Neural cell (in vitro differentiated cells): ENCODE measurements around the gene HTR7.

Source experiments
- EP300 ChIP-seq: fragments of 450-650 bp; conservative IDR thresholded peaks from 2 replicates; pipeline ENCODE4 v1.6.1; 2014; ENCODE audit warnings: antibody characterized with exemption, mild to moderate bottlenecking, moderate library complexity; ENCODE audit not compliant: poor library complexity, severe bottlenecking
- EZH2 ChIP-seq: fragments of 200-600, 300-800 bp; shearing (Covaris generic), sonication (generic); IDR thresholded peaks from 2 replicates; pipeline ENCODE4 v1.6.1; 2014; ENCODE audit warnings: antibody characterized with exemption, low read length, borderline replicate concordance, mild to moderate bottlenecking; ENCODE audit not compliant: insufficient read depth, poor library complexity, severe bottlenecking
- POLR2AphosphoS5 ChIP-seq: IDR thresholded peaks from 2 replicates; pipeline ENCODE4 v1.6.1; 2012
- RAD21 ChIP-seq: fragments of 450-650 bp; conservative IDR thresholded peaks from 2 replicates; pipeline ENCODE4 v1.6.1; 2014; ENCODE audit warnings: antibody characterized with exemption, mild to moderate bottlenecking, moderate library complexity
- SMC3 ChIP-seq: fragments of 450-650 bp; conservative IDR thresholded peaks from 2 replicates; pipeline ENCODE4 v1.6.1; 2014; ENCODE audit warnings: antibody characterized with exemption, mild to moderate bottlenecking, moderate library complexity; ENCODE audit not compliant: poor library complexity
- TF ChIP-seq, protein P1 (sequence below): fragments of 450-650 bp; IDR thresholded peaks from 2 replicates; pipeline ENCODE4 v1.5.1; 2014; ENCODE audit warnings: antibody characterized with exemption, mild to moderate bottlenecking, moderate library complexity; ENCODE audit not compliant: poor library complexity, severe bottlenecking
- TF ChIP-seq, protein P2 (sequence below): IDR thresholded peaks from 2 replicates; pipeline ENCODE4 v1.6.1; 2012; ENCODE audit warnings: borderline replicate concordance

DNA sequence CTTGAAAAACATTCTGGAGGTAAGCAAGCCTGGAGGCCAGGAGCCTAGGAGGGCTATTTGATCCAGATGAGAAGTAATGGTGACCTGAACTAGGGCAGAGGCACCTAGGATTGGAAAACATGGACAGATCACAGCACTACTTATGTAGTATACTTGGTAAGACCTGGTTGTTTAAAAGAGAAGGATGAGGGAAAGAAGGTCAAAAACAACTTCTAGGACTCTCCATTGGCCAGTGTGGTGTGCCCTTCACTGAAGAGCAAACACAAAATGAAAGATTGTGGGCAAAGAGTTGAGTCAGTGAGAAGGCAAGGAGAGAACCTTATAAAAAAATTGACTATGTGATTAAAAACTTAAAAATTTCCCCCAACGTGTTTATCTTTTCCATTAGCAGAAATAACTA is 48.8 kb upstream of the HTR7 start:
- TF ChIP-seq, protein P1, sequence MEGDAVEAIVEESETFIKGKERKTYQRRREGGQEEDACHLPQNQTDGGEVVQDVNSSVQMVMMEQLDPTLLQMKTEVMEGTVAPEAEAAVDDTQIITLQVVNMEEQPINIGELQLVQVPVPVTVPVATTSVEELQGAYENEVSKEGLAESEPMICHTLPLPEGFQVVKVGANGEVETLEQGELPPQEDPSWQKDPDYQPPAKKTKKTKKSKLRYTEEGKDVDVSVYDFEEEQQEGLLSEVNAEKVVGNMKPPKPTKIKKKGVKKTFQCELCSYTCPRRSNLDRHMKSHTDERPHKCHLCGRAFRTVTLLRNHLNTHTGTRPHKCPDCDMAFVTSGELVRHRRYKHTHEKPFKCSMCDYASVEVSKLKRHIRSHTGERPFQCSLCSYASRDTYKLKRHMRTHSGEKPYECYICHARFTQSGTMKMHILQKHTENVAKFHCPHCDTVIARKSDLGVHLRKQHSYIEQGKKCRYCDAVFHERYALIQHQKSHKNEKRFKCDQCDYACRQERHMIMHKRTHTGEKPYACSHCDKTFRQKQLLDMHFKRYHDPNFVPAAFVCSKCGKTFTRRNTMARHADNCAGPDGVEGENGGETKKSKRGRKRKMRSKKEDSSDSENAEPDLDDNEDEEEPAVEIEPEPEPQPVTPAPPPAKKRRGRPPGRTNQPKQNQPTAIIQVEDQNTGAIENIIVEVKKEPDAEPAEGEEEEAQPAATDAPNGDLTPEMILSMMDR, result no peak
- TF ChIP-seq EZH2 (no peak), EP300 (no peak), POLR2AphosphoS5 (no peak), RAD21 (no peak), SMC3 (no peak)
- TF ChIP-seq, protein P2, sequence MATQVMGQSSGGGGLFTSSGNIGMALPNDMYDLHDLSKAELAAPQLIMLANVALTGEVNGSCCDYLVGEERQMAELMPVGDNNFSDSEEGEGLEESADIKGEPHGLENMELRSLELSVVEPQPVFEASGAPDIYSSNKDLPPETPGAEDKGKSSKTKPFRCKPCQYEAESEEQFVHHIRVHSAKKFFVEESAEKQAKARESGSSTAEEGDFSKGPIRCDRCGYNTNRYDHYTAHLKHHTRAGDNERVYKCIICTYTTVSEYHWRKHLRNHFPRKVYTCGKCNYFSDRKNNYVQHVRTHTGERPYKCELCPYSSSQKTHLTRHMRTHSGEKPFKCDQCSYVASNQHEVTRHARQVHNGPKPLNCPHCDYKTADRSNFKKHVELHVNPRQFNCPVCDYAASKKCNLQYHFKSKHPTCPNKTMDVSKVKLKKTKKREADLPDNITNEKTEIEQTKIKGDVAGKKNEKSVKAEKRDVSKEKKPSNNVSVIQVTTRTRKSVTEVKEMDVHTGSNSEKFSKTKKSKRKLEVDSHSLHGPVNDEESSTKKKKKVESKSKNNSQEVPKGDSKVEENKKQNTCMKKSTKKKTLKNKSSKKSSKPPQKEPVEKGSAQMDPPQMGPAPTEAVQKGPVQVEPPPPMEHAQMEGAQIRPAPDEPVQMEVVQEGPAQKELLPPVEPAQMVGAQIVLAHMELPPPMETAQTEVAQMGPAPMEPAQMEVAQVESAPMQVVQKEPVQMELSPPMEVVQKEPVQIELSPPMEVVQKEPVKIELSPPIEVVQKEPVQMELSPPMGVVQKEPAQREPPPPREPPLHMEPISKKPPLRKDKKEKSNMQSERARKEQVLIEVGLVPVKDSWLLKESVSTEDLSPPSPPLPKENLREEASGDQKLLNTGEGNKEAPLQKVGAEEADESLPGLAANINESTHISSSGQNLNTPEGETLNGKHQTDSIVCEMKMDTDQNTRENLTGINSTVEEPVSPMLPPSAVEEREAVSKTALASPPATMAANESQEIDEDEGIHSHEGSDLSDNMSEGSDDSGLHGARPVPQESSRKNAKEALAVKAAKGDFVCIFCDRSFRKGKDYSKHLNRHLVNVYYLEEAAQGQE, result no peak
